ENCODE data around the gene FKBP1A.
A peak's percentile ranks its signal among the peaks of the same experiment; 100 is the strongest.

FKBP1A gene

GRCh38 chr20:1369970-1370369, 22.9 kb downstream of the FKBP1A start:
- Histone ChIP-seq H3K36me3 (peaks cover 68% of the 10 kb centered on the region), H3K27ac (peak overlapping the region; percentile 88), H3K9me3 (no peaks in the 10 kb centered on the region), H3K27me3 (no peaks in the 10 kb centered on the region), H3K4me1 (ENCODE audit: control insufficient read depth in 1 of 2, insufficient read depth in 1 of 2, low read depth in 1 of 2, low read length in 1 of 2) (peaks cover 58 to 61% of the 10 kb centered on the region in 2 experiments), H3K4me3 (ENCODE audit: low read depth in 1 of 2, low read length in 1 of 2) (no peak overlapping the region)
- TF ChIP-seq CTCF (IDR thresholded peaks at IDR 0.05), result no peak

DNA sequence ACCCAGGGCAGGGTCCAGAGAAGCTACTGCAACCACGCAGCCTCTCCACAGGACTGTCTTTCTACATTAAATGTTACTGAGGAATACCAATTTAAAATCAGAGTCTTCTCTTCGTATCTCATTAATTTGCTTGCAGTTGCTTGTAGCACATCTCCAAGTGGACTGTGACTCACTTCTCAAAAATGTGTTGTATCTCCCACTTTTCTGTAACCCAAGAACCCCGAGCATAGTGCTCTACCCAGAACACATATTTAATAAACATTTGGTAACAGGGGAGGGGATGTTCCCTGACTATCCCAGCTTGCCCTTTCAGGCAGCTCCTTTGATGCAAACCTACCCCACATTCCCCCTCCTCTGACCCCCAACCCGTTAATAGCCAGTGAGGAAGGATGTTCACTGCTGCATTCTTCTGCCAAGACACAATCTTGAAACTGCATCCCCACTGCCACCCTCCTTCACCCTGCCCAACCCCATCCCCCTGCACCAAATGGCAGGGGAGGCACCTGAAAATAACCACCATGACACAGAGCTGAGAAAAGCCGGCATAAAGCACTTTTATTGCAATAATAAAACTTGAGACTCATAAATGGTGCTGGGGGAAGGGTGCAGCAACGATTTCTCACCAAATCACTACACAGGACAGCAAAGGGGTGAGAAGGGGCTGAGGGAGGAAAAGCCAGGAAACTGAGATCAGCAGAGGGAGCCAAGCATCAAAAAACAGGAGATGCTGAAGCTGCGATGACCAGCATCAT, 24.2 kb downstream of the FKBP1A start:
- Histone ChIP-seq H3K27me3 (no peaks in the 10 kb centered on the region), H3K9me3 (no peaks in the 10 kb centered on the region), H3K36me3 (peaks cover 59% of the 10 kb centered on the region), H3K27ac (peak overlapping the region; percentile 88), H3K4me1 (ENCODE audit: control insufficient read depth in 1 of 2, insufficient read depth in 1 of 2, low read depth in 1 of 2, low read length in 1 of 2) (peaks cover 58 to 61% of the 10 kb centered on the region in 2 experiments), H3K4me3 (ENCODE audit: low read depth in 1 of 2, low read length in 1 of 2) (no peak overlapping the region)
- no peak for TF ChIP-seq CTCF (IDR thresholded peaks at IDR 0.05)

GRCh38 chr20:1367479-1367878, 25.4 kb downstream of the FKBP1A start:
- peaks cover 62 to 65% of the 10 kb centered on the region in 2 experiments for H3K4me1 ChIP-seq (ENCODE audit: control insufficient read depth in 1 of 2, insufficient read depth in 1 of 2, low read depth in 1 of 2, low read length in 1 of 2)
- H3K4me3 ChIP-seq (ENCODE audit: low read depth in 1 of 2, low read length in 1 of 2), result no peak overlapping the region
- peak overlapping the region; percentile 88 for H3K27ac ChIP-seq
- H3K36me3 ChIP-seq, result peaks cover 49% of the 10 kb centered on the region
- H3K9me3 ChIP-seq, result no peaks in the 10 kb centered on the region
- no peak for TF ChIP-seq CTCF (IDR thresholded peaks at IDR 0.05)
- no peaks in the 10 kb centered on the region for H3K27me3 ChIP-seq

DNA sequence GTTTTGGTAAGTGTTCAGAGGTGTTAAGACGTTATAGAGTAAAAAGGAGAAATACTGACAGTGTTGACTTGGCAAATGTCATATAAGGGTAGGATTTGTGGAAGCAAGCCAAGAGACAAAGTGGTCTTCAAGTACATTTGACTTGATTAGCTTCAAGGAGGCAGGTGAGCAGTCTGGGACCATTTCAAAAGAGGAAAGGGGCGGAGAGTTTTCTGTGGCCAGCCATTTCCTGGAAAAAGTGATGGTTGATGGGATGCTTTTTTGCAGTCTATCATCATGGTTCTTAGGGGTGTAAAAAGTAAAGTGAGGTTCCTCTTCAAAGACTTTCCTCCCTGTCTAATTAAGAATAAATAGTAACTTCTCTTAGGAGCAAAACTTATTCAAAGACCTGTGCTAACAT, 28.7 kb downstream of the FKBP1A start:
- Histone ChIP-seq H3K27me3 (no peaks in the 10 kb centered on the region), H3K36me3 (peaks cover 35% of the 10 kb centered on the region), H3K4me1 (ENCODE audit: control insufficient read depth in 1 of 2, insufficient read depth in 1 of 2, low read depth in 1 of 2, low read length in 1 of 2) (peaks cover 43 to 44% of the 10 kb centered on the region in 2 experiments), H3K27ac (peak overlapping the region; percentile 88), H3K4me3 (ENCODE audit: low read depth in 1 of 2, low read length in 1 of 2) (peak overlapping the region; percentile 16 to 29), H3K9me3 (no peaks in the 10 kb centered on the region)
- TF ChIP-seq CTCF (IDR thresholded peaks at IDR 0.05), result no peak

DNA sequence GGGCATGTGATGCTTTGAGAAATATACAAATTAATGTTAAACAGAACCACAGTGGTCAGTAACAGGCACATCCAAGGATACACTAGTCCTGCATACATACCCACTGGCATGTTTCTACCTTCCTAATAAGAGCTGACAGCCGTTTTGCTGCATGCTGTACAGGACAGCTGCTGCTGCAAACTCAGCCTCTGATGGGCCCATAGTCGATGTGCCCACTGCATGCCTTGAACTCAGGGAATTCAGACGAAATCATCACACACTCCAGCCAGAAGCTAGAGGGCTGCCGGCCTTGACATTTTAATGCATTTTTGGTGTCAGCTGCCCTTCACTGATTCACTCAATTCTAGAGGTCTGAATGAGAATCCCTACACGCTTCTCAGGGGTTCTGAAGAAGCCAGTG, 29.3 kb downstream of the FKBP1A start:
- Histone ChIP-seq H3K9me3 (no peaks in the 10 kb centered on the region), H3K4me1 (ENCODE audit: control insufficient read depth in 1 of 2, insufficient read depth in 1 of 2, low read depth in 1 of 2, low read length in 1 of 2) (peaks cover 37 to 39% of the 10 kb centered on the region in 2 experiments), H3K27me3 (no peaks in the 10 kb centered on the region), H3K27ac (peak overlapping the region; percentile 88), H3K36me3 (peaks cover 30% of the 10 kb centered on the region), H3K4me3 (ENCODE audit: low read depth in 1 of 2, low read length in 1 of 2) (peak overlapping the region in 1 of 2 experiments; percentile 29)
- TF ChIP-seq CTCF (IDR thresholded peaks at IDR 0.05), result no peak

Measured in neutrophil (primary cell).